T-helper 2 cell treated with Interferon-gamma antibody and Interleukin-4, amounts not matched to agents 5 μg/mL and 100 μg/mL, for 36 hours (primary cell): ENCODE results near the gene HOXB3.
"Not testable (repeated sequence)": the region's sequence is repeated elsewhere in the genome, so short reads cannot be mapped to it uniquely, and the experiment has no call there.

Source experiments
- DNase-seq: peaks from one replicate; pipeline ENCODE4 v3.0.0; 2021; ENCODE audit warnings: low spot score
- H3K27ac Mint-ChIP-seq: one replicate; pipeline ENCODE4 v1.8.0; 2021; ENCODE audit warnings: mild to moderate bottlenecking, mixed read lengths
- H3K27me3 Mint-ChIP-seq: one replicate; pipeline ENCODE4 v1.8.0; 2021; ENCODE audit warnings: low read depth, mixed read lengths
- H3K36me3 Mint-ChIP-seq: one replicate; pipeline ENCODE4 v1.8.0; 2021; ENCODE audit warnings: low read depth, mixed read lengths
- H3K4me1 Mint-ChIP-seq: one replicate; pipeline ENCODE4 v1.8.0; 2021; ENCODE audit warnings: low read depth, mixed read lengths
- H3K4me3 Mint-ChIP-seq: one replicate; pipeline ENCODE4 v1.8.0; 2022; ENCODE audit warnings: mild to moderate bottlenecking, moderate library complexity, mixed read lengths
- H3K9me3 Mint-ChIP-seq: one replicate; pipeline ENCODE4 v1.8.0; 2021; ENCODE audit warnings: mixed read lengths

HOXB3 gene

GRCh38 chr17:48515925-48516900, 73.8 kb downstream of the HOXB3 start:
- peak overlapping the region; percentile 24 for H3K27ac Mint-ChIP-seq
- H3K27me3 Mint-ChIP-seq = peaks cover 43% of the 10 kb centered on the region
- no peaks in the 10 kb centered on the region for H3K36me3 Mint-ChIP-seq
- H3K4me1 Mint-ChIP-seq = peaks cover 46% of the 10 kb centered on the region
- H3K9me3 Mint-ChIP-seq = no peaks in the 10 kb centered on the region
- no peak overlapping the region for H3K4me3 Mint-ChIP-seq
- no peak for DNase-seq

- Mint-ChIP-seq H3K36me3 (no peaks in the 10 kb centered on the region), H3K27ac (no peak overlapping the region), H3K27me3 (peaks cover 34% of the 10 kb centered on the region), H3K4me1 (peaks cover 53% of the 10 kb centered on the region), H3K4me3 (no peak overlapping the region), H3K9me3 (no peaks in the 10 kb centered on the region)
- DNase-seq = no peak
These were observed 75.6 kb downstream of the HOXB3 start for GRCh38 chr17:48514477-48514876.

GRCh38 chr17:48513666-48514455, 76.2 kb downstream of the HOXB3 start:
- DNase-seq = no peak
- Mint-ChIP-seq H3K4me3 (peak overlapping the region; percentile 75), H3K27me3 (peaks cover 34% of the 10 kb centered on the region), H3K36me3 (no peaks in the 10 kb centered on the region), H3K4me1 (peaks cover 55% of the 10 kb centered on the region), H3K9me3 (no peaks in the 10 kb centered on the region), H3K27ac (no peak overlapping the region)

DNA sequence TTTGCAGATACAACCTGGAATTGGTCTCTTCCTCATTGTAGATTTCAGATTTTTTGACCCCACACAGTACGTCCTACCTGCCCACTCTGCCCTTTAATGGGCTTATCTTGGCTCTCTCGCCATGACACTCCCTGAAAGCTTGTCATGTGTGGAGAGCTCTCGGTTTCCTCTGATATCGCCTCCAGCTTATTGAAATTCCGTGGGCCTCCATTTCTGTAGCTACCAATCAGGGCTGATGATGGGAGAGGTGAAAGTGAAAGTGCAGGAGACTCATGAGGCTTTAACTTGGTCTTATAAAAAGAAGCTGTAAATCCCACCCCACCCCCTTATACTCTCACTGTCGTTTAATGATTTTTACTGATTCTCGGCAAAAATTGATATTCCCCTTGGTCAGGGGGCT, 76.9 kb downstream of the HOXB3 start:
- Mint-ChIP-seq H3K9me3 (no peaks in the 10 kb centered on the region), H3K36me3 (no peaks in the 10 kb centered on the region), H3K4me3 (peak overlapping the region; percentile 75), H3K4me1 (peaks cover 55% of the 10 kb centered on the region), H3K27ac (peak overlapping the region; percentile 88), H3K27me3 (peaks cover 34% of the 10 kb centered on the region)
- peak; percentile 28 for DNase-seq

DNA sequence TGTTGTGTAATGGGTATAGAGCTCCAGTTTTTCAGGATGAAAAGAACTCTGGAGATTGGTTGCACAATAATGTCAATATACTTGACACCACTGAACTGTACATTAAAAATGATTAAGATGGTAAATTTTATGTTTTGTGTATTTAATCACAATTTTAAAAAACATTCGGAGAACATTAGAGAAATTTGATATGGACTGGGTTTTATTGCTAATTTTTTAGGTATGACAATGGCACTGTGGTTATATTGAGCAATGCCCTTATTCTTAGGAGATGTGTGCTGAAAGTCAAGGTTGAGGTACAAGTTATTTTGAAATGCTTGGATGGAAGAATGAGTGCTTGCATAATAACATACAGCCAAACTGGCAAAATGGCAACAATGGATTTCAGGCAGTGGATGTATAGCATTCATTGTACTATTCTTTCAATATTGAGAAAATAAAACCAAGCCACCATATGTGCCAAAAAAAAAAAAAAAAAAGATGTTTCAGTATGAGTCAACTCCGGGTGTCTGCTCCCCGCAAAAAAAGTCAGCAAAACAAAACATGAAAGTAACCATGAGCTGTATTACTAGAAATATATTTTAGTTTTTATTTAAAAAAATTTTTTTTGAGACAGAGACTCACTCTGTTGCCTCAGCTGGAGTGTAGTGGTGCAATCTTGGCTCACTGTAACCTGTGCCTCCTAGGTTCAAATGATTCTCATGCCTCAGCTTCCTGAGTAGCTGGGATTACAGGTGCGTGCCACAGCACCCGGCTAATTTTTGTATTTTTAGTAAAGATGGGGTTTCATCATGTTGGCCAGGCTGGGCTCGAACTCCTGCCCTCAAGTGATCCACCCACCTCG, 79.1 kb downstream of the HOXB3 start:
- H3K9me3 Mint-ChIP-seq = no peaks in the 10 kb centered on the region
- H3K4me3 Mint-ChIP-seq = peak overlapping the region; percentile 60
- H3K4me1 Mint-ChIP-seq = peaks cover 57% of the 10 kb centered on the region
- peaks cover 17% of the 10 kb centered on the region for H3K27me3 Mint-ChIP-seq
- DNase-seq = peak; percentile 32
- peak overlapping the region; percentile 74 for H3K27ac Mint-ChIP-seq
- H3K36me3 Mint-ChIP-seq = no peaks in the 10 kb centered on the region

- Mint-ChIP-seq H3K27ac (peak overlapping the region; percentile 74), H3K4me3 (no peak overlapping the region), H3K4me1 (peaks cover 63% of the 10 kb centered on the region), H3K27me3 (peaks cover 12% of the 10 kb centered on the region), H3K9me3 (no peaks in the 10 kb centered on the region), H3K36me3 (no peaks in the 10 kb centered on the region)
- DNase-seq = no peak
These were observed 79.7 kb downstream of the HOXB3 start for GRCh38 chr17:48510381-48510760.

DNA sequence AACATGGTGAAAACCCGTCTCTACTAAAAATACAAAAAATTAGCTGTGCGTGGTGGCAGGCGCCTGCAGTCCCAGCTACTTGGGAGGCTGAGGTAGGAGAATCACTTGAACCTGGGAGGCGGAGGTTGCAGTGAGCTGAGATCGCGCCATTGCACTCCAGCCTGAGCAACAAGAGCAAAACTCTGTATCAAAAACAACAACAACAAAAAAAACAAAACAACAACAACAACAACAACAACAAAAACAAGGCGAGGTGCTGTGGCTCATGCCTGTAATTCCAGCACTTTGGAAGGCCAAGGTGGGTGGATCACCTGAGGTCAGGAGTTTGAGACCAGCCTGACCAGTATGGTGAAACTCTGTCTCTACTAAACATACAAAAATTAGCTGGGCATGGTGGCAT, 80.3 kb downstream of the HOXB3 start:
- not testable (repeated sequence) for H3K27ac Mint-ChIP-seq, H3K9me3 Mint-ChIP-seq, H3K27me3 Mint-ChIP-seq, H3K4me3 Mint-ChIP-seq, H3K36me3 Mint-ChIP-seq, DNase-seq
- H3K4me1 Mint-ChIP-seq = peaks cover 61% of the 10 kb centered on the region

GRCh38 chr17:48506246-48506645, 83.8 kb downstream of the HOXB3 start:
- peaks cover 19% of the 10 kb centered on the region for H3K27me3 Mint-ChIP-seq
- H3K36me3 Mint-ChIP-seq = no peaks in the 10 kb centered on the region
- no peaks in the 10 kb centered on the region for H3K9me3 Mint-ChIP-seq
- no peak for DNase-seq
- H3K27ac Mint-ChIP-seq = peak overlapping the region; percentile 82
- H3K4me3 Mint-ChIP-seq = peak overlapping the region; percentile 22
- peaks cover 36% of the 10 kb centered on the region for H3K4me1 Mint-ChIP-seq

DNA sequence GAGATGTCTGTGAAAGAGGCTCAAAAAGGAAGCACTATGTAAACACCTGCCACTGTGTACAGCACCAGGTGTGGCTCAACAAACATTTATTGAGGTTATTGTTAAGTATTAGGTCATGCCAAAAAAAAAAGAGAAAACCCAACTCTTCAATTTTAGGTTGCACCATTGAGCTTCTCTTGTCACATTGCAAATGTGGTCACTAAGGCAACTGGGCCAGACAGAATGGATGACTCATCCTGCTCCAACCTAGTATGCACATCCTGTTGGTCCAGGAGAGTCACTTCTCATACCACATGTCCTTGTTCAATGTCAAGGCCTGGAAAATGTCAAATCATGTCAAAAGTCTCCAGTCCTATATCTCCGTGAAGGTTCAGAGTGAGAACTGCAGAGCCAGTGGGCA, 84.3 kb downstream of the HOXB3 start:
- H3K27me3 Mint-ChIP-seq = peaks cover 23% of the 10 kb centered on the region
- no peaks in the 10 kb centered on the region for H3K36me3 Mint-ChIP-seq
- H3K9me3 Mint-ChIP-seq = no peaks in the 10 kb centered on the region
- peak overlapping the region; percentile 82 for H3K27ac Mint-ChIP-seq
- H3K4me1 Mint-ChIP-seq = peaks cover 33% of the 10 kb centered on the region
- peak; percentile 69 for DNase-seq
- H3K4me3 Mint-ChIP-seq = peak overlapping the region; percentile 22

- no peak for DNase-seq
- H3K36me3 Mint-ChIP-seq = no peaks in the 10 kb centered on the region
- no peaks in the 10 kb centered on the region for H3K9me3 Mint-ChIP-seq
- H3K4me3 Mint-ChIP-seq = peak overlapping the region; percentile 35
- H3K27me3 Mint-ChIP-seq = peaks cover 31% of the 10 kb centered on the region
- H3K27ac Mint-ChIP-seq = peak overlapping the region; percentile 75
- peaks cover 26% of the 10 kb centered on the region for H3K4me1 Mint-ChIP-seq
These were observed 85.1 kb downstream of the HOXB3 start for GRCh38 chr17:48504953-48505352.

DNA sequence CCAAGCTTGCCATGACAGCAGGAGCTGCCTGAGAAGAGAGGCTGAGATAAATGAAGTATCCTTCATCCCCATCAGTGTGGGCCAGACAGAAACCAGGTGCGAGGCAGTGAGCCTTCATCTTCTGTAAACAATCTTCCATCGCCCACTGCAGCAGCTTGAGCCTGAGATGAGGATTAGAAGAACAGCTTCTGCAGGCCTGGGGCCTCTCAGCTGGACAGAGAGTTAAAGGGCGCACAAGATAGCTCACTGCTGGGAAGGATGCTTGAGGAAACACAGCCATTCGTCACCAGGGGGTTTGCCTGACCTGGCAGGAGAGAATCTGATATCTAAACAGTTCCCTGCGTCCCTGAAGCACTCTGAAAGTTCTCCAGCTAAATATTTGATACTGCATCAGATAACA, 86.3 kb downstream of the HOXB3 start:
- H3K9me3 Mint-ChIP-seq = no peaks in the 10 kb centered on the region
- H3K27ac Mint-ChIP-seq = no peak overlapping the region
- no peak for DNase-seq
- peaks cover 23% of the 10 kb centered on the region for H3K4me1 Mint-ChIP-seq
- H3K4me3 Mint-ChIP-seq = no peak overlapping the region
- H3K36me3 Mint-ChIP-seq = no peaks in the 10 kb centered on the region
- H3K27me3 Mint-ChIP-seq = peaks cover 34% of the 10 kb centered on the region

DNA sequence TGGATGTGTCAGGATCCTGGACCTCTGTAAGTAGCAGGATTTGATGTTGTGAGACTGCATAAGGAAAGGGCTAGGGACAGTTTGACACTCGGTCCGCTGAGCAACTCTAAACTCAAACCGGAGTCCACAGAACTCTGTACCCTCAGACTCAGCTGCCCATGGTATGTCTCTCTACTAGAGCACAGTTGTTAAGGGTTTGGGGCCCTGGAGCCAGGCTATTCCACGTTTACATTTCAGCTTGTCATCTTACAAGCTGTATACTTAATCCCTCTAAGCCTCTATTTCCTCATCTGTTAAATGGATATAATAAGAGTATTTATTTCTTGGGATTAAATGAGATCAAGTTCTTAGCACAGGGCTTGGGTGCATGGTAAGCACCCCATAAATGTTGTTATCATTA, 87.1 kb downstream of the HOXB3 start:
- H3K4me3 Mint-ChIP-seq = no peak overlapping the region
- H3K9me3 Mint-ChIP-seq = no peaks in the 10 kb centered on the region
- peaks cover 42% of the 10 kb centered on the region for H3K27me3 Mint-ChIP-seq
- peaks cover 23% of the 10 kb centered on the region for H3K4me1 Mint-ChIP-seq
- DNase-seq = no peak
- no peak overlapping the region for H3K27ac Mint-ChIP-seq
- no peaks in the 10 kb centered on the region for H3K36me3 Mint-ChIP-seq

DNA sequence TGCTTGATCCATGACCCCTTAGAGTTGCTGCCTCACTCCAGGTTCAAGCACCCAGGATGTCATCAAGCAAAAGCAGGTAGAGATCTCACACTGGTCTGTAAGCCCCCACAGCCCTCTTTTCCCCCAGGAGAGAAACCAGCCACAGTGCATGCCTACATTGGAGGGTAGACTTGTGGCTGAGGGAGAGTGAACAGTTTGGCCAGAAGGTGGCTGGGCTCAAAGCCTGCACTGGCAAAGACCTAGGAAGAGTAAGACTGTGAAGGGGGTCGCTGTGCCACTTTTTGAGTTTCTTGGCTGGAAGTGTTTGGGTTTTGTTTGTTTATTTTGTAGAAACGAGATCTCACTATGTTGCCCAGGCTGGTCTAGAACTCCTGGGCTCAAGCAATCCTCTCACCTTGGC, 87.7 kb downstream of the HOXB3 start:
- H3K27ac Mint-ChIP-seq = no peak overlapping the region
- DNase-seq = no peak
- H3K9me3 Mint-ChIP-seq = no peaks in the 10 kb centered on the region
- H3K36me3 Mint-ChIP-seq = no peaks in the 10 kb centered on the region
- peaks cover 46% of the 10 kb centered on the region for H3K27me3 Mint-ChIP-seq
- peaks cover 22% of the 10 kb centered on the region for H3K4me1 Mint-ChIP-seq
- no peak overlapping the region for H3K4me3 Mint-ChIP-seq
